Fibroblast of pulmonary artery (primary cell): ENCODE data around the gene LRP1B.

ENCODE experiments used
- DNase-seq: peaks from one replicate; pipeline ENCODE4 v3.0.0-alpha.2; 2010; ENCODE audit warnings: low read depth
- H3K4me3 ChIP-seq: replicated peaks from 2 replicates; pipeline ENCODE4 v1.5.1; 2011; ENCODE audit warnings: low read depth, mild to moderate bottlenecking, control low read depth, low read length, moderate library complexity
- CTCF ChIP-seq: IDR thresholded peaks from 2 replicates; pipeline ENCODE4 v1.5.1; 2011; ENCODE audit warnings: mild to moderate bottlenecking, control low read depth, low read length, inconsistent platforms; ENCODE audit errors: missing control alignments

The LRP1B gene

GRCh38 chr2:140186313-140186712 lies 1944.5 kb downstream of the LRP1B start:
- no peak for TF ChIP-seq CTCF
- DNase-seq: peak; percentile 11

GRCh38 chr2:140185076-140185475 lies 1945.7 kb downstream of the LRP1B start:
- TF ChIP-seq CTCF: no peak
- no peak for DNase-seq
- H3K4me3 ChIP-seq: no peak overlapping the region

More at GRCh38 chr2:140186313-140186712, 1944.5 kb downstream of the LRP1B start:
- no peak overlapping the region for H3K4me3 ChIP-seq

- TF ChIP-seq CTCF: no peak
- no peak overlapping the region for H3K4me3 ChIP-seq
- DNase-seq: no peak
Measured at GRCh38 chr2:140183056-140183765, 1947.6 kb downstream of the LRP1B start.
